Colonic mucosa (tissue), 4 donors: ENCODE measurements around the gene MAD1L1. TPM values are rescaled to one million over a fixed set of nuclear protein-coding genes. Genes with fewer than 3 reads are reported as not detected.

Experiments used
- DNase-seq: peaks from one replicate; pipeline ENCODE4 v3.0.0-alpha.2; 2020
- H3K27ac ChIP-seq: fragments of 200-600 bp; one replicate; pipeline ENCODE4 v1.8.0; 2021
- H3K27me3 ChIP-seq: fragments of 200-600 bp; one replicate; pipeline ENCODE4 v1.8.0; 2021
- H3K36me3 ChIP-seq: fragments of 200-600 bp; one replicate; pipeline ENCODE4 v1.8.0; 2021
- H3K4me1 ChIP-seq: fragments of 200-600 bp; one replicate; pipeline ENCODE4 v1.8.0; 2021; ENCODE audit warnings: mild to moderate bottlenecking
- H3K4me3 ChIP-seq: fragments of 200-600 bp; one replicate; pipeline ENCODE4 v1.8.0; 2021
- H3K9ac ChIP-seq, 2 donors: one replicate each; pipeline ENCODE4 v1.7.0; 2013; ENCODE audit warnings: control low read depth in 2 of 2, low read depth in 2 of 2, low read length in 2 of 2
- H3K9me3 ChIP-seq: fragments of 200-600 bp; one replicate; pipeline ENCODE4 v1.8.0; 2021
- intact Hi-C: fragments of 100-400 bp; cut with DNase I; formaldehyde crosslinking; loops from one replicate; pipeline ENCODE4 v1.14.1; 2022
- total RNA-seq, 2 donors: library from RNA; stranded (reverse); fragmentation: NEBNext Ultra II Directional in 1 of 2; extraction: Animal tissue kit (Norgen Biotek cat#: 25700) in 1 of 2; gene quantifications; one replicate each; pipeline ENCODE4 v1.2.1, GENCODE V29; 2021
- TF ChIP-seq, protein P1 (sequence below): fragments of 200-600 bp; IDR thresholded peaks from one replicate; pipeline ENCODE4 v1.8.0; 2022; ENCODE audit warnings: antibody characterized with exemption, mild to moderate bottlenecking
- donor health status: healthy.
- donor health status: DM: no; HTN: no; CAD: no.
- donor health status: DM: no; HTN: no; CAD: no.

The MAD1L1 gene
- total RNA-seq, 2 donors from 2014 or later: 18.2 to 47.0 TPM

DNA sequence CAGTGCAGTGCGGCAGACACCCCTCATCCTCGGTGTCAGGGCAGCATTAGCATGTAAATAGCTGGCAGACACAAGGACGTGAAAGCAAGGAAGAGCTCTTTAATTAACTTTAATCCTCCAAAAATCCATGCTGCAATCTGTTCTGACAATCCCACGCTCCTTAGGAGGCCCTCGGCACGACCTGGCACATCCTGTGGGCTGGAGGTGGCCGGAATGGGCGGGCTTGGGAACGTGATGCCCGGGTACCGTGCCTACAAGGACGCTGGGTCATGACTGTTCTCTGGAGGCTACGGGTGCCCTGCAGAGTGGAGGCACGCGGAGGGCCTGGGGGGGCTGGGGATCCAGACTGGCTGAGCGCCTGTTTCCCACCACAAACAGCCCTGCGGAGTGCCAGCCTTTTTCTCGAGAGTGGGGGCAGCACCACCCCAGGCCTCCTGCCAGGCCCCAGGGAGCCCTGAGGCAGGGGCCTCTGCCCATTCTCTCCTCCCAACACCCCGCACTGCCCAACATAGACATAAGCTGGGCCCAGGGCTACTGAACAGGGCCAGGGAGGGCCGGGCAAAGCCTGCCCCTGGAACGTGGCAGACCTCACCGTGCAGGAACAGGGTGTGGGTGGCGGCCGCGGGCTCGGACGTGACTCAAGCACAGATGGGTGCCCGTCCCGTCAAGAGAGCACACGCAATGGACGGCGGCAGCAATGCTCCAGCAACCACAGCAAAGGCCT, 189.3 kb downstream of the MAD1L1 start:
- Histone ChIP-seq H3K9ac (no peak overlapping the region), H3K4me3 (no peak overlapping the region), H3K27ac (no peak overlapping the region), H3K9me3 (no peaks in the 10 kb centered on the region), H3K27me3 (no peaks in the 10 kb centered on the region), H3K36me3 (no peaks in the 10 kb centered on the region), H3K4me1 (no peaks in the 10 kb centered on the region)
- intact Hi-C loops: no loop called here
- DNase-seq: no peak
- TF ChIP-seq, protein P1, sequence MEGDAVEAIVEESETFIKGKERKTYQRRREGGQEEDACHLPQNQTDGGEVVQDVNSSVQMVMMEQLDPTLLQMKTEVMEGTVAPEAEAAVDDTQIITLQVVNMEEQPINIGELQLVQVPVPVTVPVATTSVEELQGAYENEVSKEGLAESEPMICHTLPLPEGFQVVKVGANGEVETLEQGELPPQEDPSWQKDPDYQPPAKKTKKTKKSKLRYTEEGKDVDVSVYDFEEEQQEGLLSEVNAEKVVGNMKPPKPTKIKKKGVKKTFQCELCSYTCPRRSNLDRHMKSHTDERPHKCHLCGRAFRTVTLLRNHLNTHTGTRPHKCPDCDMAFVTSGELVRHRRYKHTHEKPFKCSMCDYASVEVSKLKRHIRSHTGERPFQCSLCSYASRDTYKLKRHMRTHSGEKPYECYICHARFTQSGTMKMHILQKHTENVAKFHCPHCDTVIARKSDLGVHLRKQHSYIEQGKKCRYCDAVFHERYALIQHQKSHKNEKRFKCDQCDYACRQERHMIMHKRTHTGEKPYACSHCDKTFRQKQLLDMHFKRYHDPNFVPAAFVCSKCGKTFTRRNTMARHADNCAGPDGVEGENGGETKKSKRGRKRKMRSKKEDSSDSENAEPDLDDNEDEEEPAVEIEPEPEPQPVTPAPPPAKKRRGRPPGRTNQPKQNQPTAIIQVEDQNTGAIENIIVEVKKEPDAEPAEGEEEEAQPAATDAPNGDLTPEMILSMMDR: no peak

DNA sequence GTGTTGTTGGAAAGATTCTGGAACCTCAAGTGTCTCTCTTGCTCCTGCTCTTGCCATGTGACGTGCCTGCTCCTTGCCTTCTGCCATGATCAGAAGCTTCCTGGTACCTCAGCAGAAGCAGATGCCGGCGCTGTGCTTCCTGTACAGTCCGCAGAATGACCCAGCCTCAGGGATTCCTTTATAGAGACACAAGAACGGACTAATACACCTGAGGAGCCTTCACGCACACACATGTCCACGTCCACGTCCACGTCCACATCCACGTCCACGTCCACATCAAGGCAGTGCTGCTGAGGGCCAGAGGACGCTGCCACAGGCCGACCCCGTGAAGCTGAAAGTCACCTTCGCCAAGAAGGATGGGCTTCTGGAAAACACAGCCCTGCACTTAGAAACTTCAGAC, 190.1 kb downstream of the MAD1L1 start:
- Histone ChIP-seq H3K27ac (no peak overlapping the region), H3K9ac (no peak overlapping the region), H3K4me3 (no peak overlapping the region), H3K36me3 (no peaks in the 10 kb centered on the region), H3K9me3 (no peaks in the 10 kb centered on the region), H3K27me3 (no peaks in the 10 kb centered on the region), H3K4me1 (no peaks in the 10 kb centered on the region)
- no peak for DNase-seq
- intact Hi-C loops: no loop called here
- TF ChIP-seq, protein P1: no peak

DNA sequence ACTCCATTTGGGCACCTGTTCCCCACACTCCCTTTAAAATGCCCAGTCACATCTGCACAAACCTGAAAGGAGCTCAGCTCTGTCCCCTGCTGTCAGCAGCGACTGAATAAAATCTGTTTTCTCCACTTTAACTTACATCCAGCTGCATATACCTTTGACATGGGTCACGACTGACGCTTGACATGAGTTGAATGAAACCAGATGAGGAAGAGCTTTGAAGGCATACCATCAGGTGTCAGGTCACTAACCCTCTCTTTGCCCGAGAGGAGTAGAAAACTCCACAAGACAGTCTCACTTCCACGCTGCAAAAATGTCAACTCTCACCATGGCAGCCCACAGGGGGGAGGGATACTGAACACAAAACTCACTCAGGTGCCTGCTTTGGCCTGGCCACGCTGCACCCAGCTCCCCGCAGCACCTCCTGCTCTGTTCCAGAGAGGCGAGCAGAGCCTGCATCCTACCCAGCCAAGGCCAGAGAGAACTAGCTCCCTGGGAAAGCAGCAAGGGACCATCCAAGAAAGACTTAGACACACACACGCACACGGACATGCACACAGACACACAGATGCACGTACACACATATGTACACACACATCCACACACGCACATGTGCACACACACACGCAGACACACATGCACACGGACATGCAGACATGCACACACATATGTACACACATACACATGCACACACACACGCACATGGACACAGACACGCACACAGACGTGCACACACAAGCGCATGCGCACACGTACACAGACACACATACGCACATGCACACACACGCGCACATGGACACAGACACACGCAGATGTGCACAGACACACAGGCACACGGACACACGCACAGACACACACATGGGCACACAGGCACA, 191.0 kb downstream of the MAD1L1 start:
- TF ChIP-seq, protein P1: no peak
- H3K27me3 ChIP-seq: no peaks in the 10 kb centered on the region
- H3K4me1 ChIP-seq: no peaks in the 10 kb centered on the region
- H3K27ac ChIP-seq: no peak overlapping the region
- no peaks in the 10 kb centered on the region for H3K9me3 ChIP-seq
- H3K9ac ChIP-seq: no peak overlapping the region
- no peak overlapping the region for H3K4me3 ChIP-seq
- DNase-seq: no peak
- H3K36me3 ChIP-seq: no peaks in the 10 kb centered on the region
- intact Hi-C loops: no loop called here

DNA sequence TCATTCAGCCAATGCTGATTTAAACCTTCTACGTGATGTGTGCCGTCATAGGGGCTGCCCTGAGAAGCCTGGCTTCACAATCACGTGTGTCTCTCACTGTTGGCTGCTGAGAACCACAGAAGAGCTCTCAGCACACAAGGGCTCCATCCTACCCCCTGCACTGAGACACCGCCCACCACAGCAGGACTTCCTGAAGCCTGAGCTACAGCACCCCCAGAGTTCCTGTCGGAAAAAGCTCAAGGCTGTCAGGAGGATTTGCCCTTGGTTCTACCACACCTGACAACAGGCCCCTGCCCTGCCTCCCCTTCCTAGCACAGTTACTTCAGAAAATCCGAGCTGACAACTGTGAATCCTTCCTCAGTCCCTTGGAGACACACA, 191.9 kb downstream of the MAD1L1 start:
- Histone ChIP-seq H3K9ac (no peak overlapping the region), H3K4me1 (no peaks in the 10 kb centered on the region), H3K27ac (no peak overlapping the region), H3K27me3 (no peaks in the 10 kb centered on the region), H3K36me3 (no peaks in the 10 kb centered on the region), H3K9me3 (no peaks in the 10 kb centered on the region), H3K4me3 (no peak overlapping the region)
- no peak for DNase-seq
- TF ChIP-seq, protein P1: no peak
- intact Hi-C loops: no loop called here

DNA sequence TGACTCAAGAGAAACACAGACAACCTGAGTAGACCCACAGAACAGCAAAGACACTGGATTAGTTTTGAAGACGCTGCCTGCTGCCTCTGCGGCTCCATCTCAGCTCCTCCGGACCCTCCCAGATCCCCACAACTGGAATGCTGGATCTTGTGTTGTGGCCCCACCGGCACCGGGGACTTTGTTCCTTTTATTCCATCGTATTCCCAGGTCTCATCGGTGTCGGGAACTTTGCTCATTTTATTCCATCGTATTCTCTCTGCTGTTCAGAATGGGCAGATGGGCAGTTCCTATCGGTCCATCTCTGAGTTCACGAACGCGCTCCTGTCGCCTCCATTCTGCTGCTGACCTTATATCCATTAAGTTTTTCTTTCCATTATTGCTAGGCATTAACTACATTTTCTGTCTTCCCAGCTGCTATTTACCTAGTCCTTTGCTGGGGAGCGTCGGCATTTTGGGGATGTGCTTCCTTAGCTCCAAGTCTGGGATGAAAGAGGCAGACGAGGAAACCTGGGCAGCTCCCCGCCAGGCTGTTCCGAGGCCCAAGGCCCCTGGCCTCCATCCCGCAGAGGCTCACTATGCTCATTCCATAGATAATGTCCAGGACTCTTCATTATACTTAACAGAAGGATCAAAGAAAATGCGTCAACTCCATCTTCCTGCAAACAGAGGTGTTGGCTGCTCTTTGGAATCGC, 192.4 kb downstream of the MAD1L1 start:
- H3K9ac ChIP-seq: no peak overlapping the region
- H3K4me3 ChIP-seq: no peak overlapping the region
- TF ChIP-seq, protein P1: no peak
- H3K36me3 ChIP-seq: no peaks in the 10 kb centered on the region
- H3K9me3 ChIP-seq: no peaks in the 10 kb centered on the region
- no peaks in the 10 kb centered on the region for H3K4me1 ChIP-seq
- no peaks in the 10 kb centered on the region for H3K27me3 ChIP-seq
- no peak overlapping the region for H3K27ac ChIP-seq
- DNase-seq: no peak
- intact Hi-C loops: no loop called here
